Lower leg skin (tissue), 4 donors: ENCODE measurements around the gene DCXR. TPM values are rescaled to one million over a fixed set of nuclear protein-coding genes. Genes with fewer than 3 reads are reported as not detected.

Source experiments
- DNase-seq, 2 donors: peaks; one replicate each; pipeline ENCODE4 v3.0.0-alpha.2; 2019; ENCODE audit warnings: low spot score in 2 of 2
- H3K4me3 ChIP-seq: fragments of 200-600 bp; sonication (generic); 2 replicates; pipeline ENCODE4 v1.5.1; 2017; ENCODE audit warnings: mild to moderate bottlenecking, low read depth; ENCODE audit not compliant: poor library complexity, severe bottlenecking
- POLR2A ChIP-seq, 2 donors: fragments of 450-650 bp; IDR thresholded peaks; one replicate each; pipeline ENCODE4 v1.6.1; 2016 to 2017; ENCODE audit warnings: antibody characterized with exemption in 2 of 2, mild to moderate bottlenecking in 1 of 2, moderate library complexity in 1 of 2
- WGBS, 2 donors: methylation state at CpG; one replicate each; pipeline ENCODE4 v1.1.5; 2018; 5-methylcytosine and 5-hydroxymethylcytosine counted together
- intact Hi-C: fragments of 100-400 bp; cut with DNase I; formaldehyde crosslinking; loops from one replicate; pipeline ENCODE4 v1.15.0; 2023; ENCODE audit warnings: low total_unique reads
- total RNA-seq, 4 donors: library from RNA; depleted of rRNA; stranded (reverse); fragments of >200 nt; gene quantifications; one replicate each; pipeline ENCODE4 v1.1.0, GENCODE V29; 2016
- TF ChIP-seq, protein P1 (sequence below), 3 donors: fragments of 450-650 bp; IDR thresholded peaks; one replicate each; pipeline ENCODE4 v1.5.1; 2016; ENCODE audit warnings: antibody characterized with exemption in 3 of 3, mild to moderate bottlenecking in 3 of 3, moderate library complexity in 2 of 3

DCXR gene
- total RNA-seq, 4 donors from 2014 or later, result 124 to 199 (median 149) TPM

- DNase-seq, result no peak
- WGBS, 2 donors, result 80 to 82% methylated on average over 9 to 23 of the region's 30 CpGs
- no peak overlapping the region for H3K4me3 ChIP-seq
- TF ChIP-seq POLR2A (IDR thresholded peaks at IDR 0.05), result no peak
- TF ChIP-seq, protein P1, sequence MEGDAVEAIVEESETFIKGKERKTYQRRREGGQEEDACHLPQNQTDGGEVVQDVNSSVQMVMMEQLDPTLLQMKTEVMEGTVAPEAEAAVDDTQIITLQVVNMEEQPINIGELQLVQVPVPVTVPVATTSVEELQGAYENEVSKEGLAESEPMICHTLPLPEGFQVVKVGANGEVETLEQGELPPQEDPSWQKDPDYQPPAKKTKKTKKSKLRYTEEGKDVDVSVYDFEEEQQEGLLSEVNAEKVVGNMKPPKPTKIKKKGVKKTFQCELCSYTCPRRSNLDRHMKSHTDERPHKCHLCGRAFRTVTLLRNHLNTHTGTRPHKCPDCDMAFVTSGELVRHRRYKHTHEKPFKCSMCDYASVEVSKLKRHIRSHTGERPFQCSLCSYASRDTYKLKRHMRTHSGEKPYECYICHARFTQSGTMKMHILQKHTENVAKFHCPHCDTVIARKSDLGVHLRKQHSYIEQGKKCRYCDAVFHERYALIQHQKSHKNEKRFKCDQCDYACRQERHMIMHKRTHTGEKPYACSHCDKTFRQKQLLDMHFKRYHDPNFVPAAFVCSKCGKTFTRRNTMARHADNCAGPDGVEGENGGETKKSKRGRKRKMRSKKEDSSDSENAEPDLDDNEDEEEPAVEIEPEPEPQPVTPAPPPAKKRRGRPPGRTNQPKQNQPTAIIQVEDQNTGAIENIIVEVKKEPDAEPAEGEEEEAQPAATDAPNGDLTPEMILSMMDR (IDR thresholded peaks at IDR 0.05), result no peak
- intact Hi-C loops, result no loop called here
Observed at GRCh38 chr17:82007495-82008257, 29.8 kb downstream of the DCXR start.

GRCh38 chr17:82007228-82007494 lies 30.3 kb downstream of the DCXR start:
- intact Hi-C loops, result no loop called here
- H3K4me3 ChIP-seq, result no peak overlapping the region
- no peak for DNase-seq
- 50 to 75% methylated on average over 2 to 6 of the region's 6 CpGs for WGBS, 2 donors
- no peak for TF ChIP-seq POLR2A (IDR thresholded peaks at IDR 0.05)
- TF ChIP-seq, protein P1 (IDR thresholded peaks at IDR 0.05), result no peak

GRCh38 chr17:82006468-82007227 lies 30.8 kb downstream of the DCXR start:
- intact Hi-C loops, result no loop called here
- TF ChIP-seq POLR2A (IDR thresholded peaks at IDR 0.05), result no peak
- TF ChIP-seq, protein P1 (IDR thresholded peaks at IDR 0.05), result no peak
- WGBS, 2 donors, result 50 to 54% methylated on average over 23 to 24 of the region's 24 CpGs
- H3K4me3 ChIP-seq, result no peak overlapping the region
- no peak for DNase-seq

DNA sequence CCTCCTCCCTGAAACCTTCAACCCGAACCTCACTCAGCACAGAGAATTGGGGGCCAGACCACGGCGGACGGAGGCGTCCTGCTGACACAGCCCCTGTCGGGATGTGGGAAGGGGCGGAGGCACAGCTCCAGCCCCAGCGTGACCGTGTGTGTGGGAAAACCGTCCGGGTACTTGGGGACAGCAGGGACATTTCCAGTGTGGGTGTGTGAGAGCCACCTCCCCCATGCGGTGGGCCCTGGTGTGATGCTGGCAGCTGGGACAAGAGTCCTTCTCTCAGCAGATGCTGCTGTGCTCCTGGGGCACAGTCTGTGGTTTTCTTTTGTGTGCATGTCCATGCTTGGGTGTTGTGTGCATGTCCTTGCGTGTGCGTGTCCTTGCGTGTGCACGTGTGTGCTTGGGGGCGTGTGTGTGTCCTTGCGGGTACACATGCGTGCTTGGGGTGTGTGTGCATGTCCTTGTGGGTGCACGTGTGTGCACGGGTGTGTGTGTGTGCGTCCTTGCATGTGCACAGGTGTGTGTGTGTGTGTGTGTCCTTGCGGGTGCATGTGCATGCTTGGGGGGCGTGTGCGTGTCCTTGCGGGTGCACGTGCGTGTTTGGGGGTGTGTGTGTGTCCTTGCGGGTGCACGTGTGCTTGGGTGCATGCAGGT lies 31.7 kb downstream of the DCXR start:
- intact Hi-C loops, result no loop called here
- 56 to 63% methylated on average over 30 of the region's 30 CpGs for WGBS, 2 donors
- H3K4me3 ChIP-seq, result no peak overlapping the region
- TF ChIP-seq, protein P1 (IDR thresholded peaks at IDR 0.05), result peak in 1 of 3 donors; percentile 7
- no peak for TF ChIP-seq POLR2A (IDR thresholded peaks at IDR 0.05)
- DNase-seq, result no peak

DNA sequence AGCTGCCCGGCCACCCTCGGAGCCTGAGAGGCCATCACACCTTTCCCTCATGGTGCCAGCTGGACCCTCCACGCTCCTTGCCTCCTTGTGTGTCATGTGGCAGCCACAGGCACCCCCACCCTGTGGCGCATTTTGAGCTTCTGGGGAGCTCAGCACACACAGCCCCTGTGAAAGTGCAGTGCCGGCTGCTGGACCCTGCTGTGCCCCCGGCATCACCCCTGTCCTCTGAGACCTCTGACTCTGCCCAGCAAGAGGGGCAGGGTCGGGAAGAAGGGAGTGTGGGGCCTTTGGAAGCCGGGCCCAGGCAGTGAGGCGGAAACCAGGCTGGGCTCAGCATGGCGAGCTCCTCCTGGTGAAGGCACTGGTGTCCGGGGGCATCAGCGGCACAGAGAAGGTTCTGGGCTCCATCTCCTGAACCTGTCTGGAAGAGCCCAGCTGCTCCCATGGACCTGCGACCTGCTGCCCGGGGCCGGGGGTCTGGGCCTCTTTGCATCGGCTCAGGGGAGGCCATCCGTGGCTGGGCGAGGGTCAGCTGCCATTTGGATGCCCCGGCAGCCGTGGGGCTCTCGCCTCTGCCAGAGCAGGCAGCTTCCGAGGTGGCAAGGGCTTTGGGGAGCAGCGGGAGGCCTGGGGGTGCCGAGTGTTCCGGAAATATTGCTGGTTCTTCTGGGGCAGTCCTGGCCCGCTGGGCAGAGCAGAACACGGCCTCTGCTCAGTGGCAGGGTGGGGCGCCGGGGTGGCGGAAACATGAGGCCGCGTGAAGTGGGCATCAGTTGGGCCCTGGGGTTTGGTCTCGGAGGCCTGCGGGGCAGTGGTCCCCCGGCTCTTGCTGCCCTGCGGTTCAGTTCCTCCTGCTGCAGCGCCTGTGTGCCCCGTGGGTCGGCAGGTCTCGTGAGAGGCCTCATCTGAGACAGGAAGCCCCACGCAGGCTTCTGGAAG lies 32.7 kb downstream of the DCXR start:
- TF ChIP-seq, protein P1 (IDR thresholded peaks at IDR 0.05), result no peak
- no peak for TF ChIP-seq POLR2A (IDR thresholded peaks at IDR 0.05)
- 90 to 94% methylated on average over 23 to 25 of the region's 41 CpGs for WGBS, 2 donors
- intact Hi-C loops, result no loop called here
- H3K4me3 ChIP-seq, result no peak overlapping the region
- DNase-seq, result no peak
